HG03342 (cell line): Measurements from ENCODE around the gene FBLN5.

Source experiments
- ATAC-seq: cut with Tn5 transposase; IDR thresholded peaks from one replicate; pipeline ENCODE4 v1.9.1; 2021; ENCODE audit warnings: mild to moderate bottlenecking, moderate library complexity; ENCODE audit not compliant: unreplicated experiment

The FBLN5 gene

DNA sequence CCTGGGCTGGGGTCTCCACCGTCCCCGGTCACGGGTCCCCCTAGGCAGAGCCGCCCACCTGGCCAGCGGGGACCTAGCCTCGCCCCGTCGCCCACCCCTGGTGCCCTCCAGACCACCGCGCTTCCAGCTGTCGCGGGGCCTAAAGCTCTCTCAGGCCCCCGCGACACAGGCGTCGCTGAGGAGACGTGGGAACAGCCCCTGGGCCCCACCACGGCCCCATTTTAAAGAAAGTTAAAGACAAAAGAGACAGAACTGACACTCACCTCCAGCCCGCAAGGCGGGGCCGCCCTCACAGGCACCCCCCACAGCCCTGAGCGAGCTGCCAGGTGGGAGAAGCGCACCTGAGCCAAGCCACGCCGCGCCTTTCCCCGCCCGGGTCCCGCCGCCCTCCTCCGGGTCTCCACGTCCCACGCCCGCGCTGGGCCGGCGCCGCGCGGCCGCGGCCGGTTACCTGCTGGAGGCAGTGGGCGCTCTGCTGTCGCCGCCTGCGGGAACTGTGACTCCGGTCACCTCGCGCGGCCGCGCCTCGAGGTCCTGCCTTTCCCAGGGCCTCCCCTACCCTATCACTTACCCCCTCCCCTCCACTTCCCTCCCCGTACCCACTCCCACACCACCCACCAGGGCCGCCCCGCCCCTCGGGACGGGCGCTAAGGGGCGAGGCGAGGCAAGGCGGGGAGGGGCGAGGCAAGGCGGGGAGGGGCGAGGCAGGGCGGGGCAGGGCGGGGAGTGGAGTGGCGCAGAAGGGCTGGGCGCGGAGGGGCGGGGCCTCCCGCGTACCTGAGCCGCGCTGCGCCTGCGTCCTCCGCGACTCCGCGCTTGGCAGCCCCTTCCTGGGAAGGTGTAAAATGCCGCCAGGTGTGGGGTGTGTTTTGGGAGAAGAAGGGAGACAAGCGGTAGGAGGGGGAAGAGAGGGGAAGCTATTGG is 111.3 kb downstream of the FBLN5 start:
- ATAC-seq, result peak; percentile 69

DNA sequence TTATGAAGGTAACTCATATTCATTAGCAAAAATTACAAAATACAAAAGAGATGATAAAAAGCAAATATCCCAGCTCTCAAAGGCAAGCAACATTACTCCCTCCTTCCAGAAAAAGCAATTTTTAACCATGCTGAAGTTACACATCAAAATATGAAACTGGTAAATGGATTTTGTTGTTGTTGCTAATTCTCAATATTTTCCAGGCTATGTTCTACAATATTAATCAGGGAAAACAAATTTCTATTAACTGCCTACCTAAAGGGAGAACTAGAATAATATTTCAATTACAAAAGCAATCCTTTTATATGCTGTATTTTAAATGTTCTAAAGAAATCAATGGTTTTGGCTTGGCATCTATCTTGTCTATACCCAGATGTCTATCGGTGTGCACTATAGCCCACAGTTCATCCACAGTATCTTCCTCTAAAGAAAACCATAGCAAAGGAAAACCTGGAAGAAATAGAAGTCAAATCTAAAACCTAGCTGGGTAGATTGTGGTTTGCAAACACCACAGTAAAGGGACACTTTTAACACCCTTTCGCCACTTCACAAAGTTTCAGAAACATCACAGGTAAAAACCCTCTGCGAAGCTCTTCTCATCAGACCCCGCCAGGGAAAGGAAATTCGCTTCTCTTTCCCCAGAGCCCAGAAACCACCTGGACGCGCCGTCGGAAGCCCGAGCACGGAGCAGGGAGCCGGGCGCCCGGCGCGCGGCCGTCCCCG is 112.1 kb downstream of the FBLN5 start:
- ATAC-seq, result no peak

DNA sequence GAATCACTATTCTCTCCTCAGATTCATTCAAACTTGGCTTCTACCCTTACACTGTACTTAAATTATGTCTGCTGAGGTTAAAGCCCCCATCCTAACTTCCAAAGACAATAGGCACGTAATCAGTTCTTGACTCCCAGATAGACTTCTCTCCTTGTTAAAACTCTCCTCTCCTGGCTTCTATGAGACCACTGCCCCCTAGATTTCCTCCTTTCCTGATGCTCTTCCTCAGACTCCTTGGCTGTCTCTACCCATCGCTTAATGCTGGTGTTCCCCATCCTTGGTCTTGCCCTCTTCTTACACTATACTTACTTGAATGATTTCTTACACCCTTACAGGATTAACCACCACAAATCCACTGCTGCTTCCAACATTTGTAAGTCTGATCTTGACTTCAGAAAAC is 112.9 kb downstream of the FBLN5 start:
- no peak for ATAC-seq

DNA sequence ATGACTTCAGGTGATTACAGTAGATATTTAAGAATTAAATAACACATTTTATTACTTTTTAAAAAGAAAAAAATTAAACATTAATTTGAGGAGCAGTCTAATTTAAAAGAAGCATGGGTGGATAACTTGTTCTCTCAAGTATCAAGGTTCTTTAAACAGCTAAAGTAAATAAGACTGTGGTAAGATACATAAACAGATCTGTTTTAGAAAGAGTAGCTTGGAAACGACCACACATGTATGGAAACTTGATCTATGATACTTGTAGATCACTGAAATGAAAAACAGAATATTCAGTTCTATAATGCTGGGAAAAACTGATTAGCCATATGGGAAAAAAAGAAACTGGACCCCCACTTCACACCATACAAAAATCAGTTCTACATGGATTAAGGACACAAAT is 116.2 kb downstream of the FBLN5 start:
- no peak for ATAC-seq

DNA sequence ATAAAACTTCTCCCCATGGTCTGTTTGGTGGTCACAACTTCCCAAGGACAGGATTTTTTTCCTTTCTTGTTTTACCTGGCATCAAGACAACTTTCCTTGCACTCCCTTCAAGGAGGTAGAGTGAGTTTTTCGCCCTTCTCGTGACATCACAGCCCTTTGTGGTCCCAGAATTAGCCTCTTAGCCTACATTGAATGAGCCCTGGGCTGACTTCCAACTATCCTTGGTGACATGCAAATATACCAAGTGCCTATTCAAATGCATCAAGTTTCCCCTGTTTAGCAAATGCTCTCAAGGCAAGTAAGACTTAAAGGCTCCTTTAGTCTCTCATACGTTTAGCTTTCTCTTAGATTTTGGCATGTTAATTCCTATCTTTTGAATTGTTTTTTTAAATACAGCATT is 116.7 kb downstream of the FBLN5 start:
- peak; percentile 88 for ATAC-seq

DNA sequence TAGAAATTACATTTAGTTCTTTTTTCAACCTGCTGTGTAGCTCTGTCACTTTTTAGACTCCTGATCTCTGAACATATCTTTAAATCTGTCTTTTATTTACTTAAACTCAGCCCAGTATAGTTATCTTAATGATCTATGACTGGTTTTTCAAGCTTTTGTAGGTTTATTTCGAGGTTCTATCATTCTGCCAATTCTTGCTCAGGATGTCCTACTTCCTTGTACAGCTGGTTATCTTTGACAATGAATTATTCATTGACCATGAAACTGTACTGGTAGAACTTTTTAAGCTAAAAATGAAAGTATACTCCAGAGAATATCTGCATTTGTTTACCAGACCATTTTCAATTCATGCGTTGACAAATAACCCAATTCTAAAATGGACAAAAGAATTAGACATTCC is 118.0 kb downstream of the FBLN5 start:
- no peak for ATAC-seq

DNA sequence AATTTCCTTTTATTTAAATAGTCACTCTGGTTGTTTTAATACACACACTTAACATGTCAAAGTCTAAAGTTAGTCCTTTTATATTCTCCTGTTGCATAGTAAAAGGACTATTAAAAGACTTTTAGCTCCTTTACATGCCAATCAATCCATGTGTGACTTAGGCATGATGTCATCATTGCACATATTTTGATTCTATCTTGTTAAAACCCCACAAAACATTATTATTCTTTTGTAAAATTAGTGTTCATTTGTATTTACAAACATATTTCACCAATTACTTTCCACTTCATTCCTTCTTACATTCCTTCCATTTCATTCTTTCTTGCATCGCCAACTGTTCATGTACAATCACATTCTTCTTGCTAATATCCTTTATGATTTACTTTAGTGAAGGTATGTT is 119.7 kb downstream of the FBLN5 start:
- ATAC-seq, result no peak
